GM19023 (cell line): ENCODE data around the gene BRD9.

ENCODE experiments used
- ATAC-seq: cut with Tn5 transposase; IDR thresholded peaks from one replicate; pipeline ENCODE4 v1.9.1; 2021; ENCODE audit warnings: mild to moderate bottlenecking, moderate library complexity; ENCODE audit not compliant: unreplicated experiment

BRD9 gene

GRCh38 chr5:905139-905642 lies 12.6 kb upstream of the BRD9 start:
- no peak for ATAC-seq

- no peak for ATAC-seq
These were observed 11.1 kb upstream of the BRD9 start for GRCh38 chr5:903756-904096.

DNA sequence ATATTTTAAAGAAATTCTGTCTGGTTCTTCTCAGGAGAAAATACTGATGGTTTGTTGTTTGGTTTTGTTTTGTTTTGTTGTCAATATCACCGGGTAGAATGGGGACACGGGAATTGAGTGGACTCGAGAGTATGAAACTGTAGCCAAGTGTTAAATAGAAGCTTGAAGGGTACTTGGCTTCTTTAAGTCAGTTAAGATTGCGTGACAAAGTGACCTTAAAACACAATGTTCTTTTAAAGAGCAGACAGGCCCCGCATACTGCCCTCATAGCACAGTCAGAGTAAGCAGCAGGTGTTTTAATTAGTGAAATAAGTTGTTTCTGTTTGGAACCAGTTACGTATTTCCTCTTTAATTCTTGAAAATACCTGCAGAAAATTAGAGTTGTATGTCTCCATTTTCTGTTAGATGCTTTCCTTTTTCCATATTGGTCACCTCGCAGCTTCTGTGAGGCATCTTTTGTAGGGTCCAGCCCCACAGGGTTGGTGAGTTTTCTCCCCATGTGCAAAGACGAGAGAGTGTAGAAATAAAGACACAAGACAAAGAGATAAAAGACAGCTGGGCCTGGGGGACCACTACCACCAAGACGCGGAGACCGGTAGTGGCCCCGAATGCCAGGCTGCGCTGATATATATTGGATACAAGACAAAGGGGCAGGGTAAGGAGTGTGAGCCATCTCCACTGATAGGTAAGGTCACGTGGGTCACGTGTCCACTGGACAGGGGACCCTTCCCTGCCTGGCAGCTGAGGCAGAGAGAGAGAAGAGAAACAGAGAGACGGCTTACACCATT lies 9.7 kb upstream of the BRD9 start:
- no peak for ATAC-seq

DNA sequence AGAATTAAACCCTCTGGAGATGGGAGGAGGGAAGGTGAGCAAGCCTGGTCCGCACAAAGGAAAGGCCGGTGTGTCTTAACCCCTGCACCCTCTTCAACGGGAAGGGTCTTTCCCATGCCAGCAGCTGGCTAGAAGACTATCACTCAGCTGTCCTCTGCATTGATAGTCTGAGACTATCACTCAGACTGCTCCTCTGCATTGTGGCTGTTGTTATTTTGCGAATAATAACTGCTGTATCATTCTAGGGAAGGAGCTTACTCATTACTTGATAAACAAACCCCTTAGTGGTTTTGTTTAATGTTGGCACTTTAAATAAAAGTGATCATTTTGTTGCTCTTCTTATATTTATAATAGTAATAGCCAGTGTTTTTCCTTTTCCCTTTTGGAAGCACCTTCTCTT lies 8.2 kb upstream of the BRD9 start:
- ATAC-seq = no peak

DNA sequence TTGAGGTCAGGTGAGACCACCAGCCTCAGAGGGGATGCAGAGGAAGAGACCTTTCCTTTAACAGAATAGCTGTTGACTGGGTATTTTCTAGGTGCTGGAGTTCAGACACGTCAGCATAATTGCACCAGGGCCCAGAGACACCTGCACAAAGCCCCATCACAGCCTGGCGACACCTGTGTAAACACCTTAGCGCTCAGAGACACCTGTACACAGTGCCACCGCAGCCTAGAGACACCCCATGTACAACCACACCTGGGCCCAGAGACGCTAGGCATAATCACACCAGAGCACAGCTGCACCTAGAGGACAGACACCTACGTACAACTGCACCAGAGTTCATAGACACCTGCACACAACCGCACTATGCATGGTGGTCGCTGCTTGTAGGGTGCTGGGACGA lies 1.1 kb upstream of the BRD9 start:
- ATAC-seq = no peak

- no peak for ATAC-seq
These were observed 521 bp upstream of the BRD9 start for GRCh38 chr5:893137-893506.

DNA sequence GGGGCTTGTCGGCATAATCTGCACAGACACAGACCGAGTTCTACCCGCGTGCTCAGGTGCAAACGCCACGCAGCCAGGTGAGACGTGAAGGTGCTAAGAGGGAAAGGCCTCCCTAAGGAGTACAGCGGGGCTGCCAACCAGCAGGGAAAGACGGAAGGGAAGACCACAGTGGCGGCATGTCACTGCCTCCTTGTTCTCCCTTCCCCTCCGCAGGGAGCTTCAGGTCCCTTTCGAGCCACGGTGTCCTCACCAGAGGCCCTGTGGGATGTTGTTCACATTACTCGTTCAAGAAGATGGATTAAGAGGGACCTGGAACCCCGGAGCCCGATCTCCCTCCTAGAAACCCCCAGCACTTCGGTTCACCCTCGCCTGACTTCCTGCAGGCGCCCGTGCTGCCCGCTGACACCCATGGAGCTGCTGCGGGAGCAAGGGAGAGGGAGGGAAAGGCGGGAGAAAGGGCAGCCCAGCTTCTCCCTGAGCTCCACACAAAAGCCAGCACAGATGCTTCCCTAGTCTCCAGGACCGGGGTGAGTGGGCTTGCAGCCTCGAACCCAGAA lies 686 bp downstream of the BRD9 start:
- peak; percentile 11 for ATAC-seq

- ATAC-seq = no peak
These were observed 1.3 kb downstream of the BRD9 start for GRCh38 chr5:891117-891836.

- ATAC-seq = no peak
These were observed 3.4 kb downstream of the BRD9 start for GRCh38 chr5:889075-889710.

GRCh38 chr5:888638-889035 lies 4.0 kb downstream of the BRD9 start:
- no peak for ATAC-seq

DNA sequence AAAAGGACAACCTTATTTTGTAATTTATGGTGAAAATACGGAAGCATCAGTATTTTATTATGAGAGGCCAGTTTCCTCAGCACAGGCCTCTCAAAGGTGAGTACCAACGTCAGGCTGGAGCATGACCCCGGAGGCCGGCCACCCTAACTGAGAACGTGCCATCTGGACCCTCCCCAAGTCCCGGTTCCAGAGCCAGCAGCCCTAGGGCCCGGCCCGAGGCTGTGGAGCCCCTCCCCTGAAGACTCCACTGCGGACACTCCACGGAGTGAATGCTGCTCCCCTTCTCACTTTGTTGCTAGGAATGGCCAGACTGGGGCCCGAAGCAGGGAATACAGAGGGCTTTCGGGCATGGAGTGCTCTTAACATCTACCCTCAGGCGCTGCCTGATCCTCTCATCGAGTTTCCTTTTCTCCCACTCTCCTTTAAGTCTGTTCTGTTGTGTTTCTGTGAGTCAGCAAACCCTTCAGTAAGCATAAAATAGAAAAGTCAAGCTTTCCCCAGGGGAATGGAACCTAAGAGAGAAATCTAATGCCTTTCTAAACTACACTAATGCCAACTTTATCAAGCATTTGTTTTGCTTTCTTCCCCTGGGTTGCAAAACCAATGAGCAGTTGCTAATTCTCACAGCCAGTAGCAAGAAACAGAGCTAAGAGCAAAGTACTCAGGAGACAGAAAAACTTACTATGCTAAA lies 4.5 kb downstream of the BRD9 start:
- no peak for ATAC-seq

DNA sequence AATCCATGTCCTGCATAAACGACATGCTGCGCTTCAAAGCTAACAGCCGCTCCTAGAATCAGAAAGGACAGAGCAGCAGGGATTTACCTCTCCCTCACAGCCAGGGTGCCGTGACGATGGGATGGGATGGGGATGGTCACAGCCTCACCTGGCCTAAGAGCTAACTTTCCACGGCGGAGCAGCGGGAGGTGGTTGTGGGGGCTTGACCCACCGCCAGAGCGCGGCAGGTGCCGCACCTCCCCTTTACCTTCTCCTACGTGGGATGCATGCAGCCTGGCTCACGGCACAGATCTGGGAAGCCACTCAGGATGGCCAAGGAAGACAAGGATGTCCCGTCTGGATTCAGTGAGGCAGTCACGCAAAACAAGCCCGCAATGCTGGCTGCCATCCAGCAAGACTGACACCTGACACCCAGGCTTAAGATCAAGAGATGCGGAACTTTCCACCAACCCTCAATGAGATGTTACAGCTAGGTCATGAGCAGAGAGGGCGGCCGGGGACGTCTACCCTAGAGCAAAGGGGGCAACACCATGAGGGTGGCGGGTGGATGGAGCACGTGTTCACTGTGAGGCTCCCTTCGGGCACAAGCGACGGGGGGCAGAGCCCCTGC lies 5.8 kb downstream of the BRD9 start:
- ATAC-seq = no peak

DNA sequence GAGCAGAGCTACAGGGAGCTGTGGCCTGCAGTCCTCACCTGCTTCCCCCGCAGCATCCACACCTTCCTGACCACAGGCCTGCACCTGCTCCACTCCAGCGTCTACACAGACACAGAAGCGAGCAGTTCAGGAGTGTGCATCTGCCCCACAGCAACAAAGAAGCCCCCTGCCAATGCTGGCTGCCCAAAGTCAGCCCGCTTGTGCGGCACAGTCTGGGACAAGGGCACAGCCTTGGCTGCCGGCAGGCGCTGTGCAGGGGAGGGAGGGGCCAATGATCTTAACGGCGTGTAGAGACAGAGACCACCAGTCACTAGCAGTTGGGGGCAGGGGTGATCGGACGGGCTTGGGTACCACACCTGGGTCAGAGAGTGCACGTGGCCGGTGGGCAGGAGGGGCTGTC lies 6.6 kb downstream of the BRD9 start:
- no peak for ATAC-seq

DNA sequence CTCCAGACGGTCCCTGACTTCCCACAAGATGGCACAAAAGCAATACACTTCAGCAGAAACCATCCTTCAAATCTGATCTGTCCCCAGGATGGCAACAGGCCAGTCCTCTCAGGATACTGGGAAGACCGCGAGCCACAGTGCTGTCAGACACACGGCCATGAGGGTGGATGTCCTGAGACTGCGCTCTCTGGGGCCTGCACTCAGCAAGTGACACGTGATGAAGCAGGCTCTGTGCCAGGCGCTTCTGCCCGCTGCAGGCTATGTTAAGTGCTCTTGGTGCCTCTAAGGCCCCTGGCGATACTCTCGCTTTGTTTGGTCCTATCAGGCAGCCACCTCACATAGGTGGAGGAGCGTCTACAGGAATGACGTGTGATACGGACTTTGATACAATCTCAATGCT lies 7.1 kb downstream of the BRD9 start:
- ATAC-seq = no peak

DNA sequence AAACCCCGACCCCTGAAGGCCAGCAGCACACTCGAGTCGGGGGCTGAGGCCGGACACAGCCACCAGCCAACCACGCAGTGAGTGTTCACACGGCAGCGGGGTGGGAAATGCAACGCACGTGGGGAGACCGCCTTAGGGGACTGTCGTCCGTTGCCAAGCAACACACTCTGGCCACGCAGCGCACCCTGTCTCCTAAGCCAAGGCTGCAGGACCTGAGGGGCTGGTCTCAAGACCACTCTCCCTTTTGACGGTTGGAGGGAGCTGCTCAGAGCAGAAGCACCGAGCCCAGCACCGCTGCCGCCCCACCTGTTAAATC lies 7.5 kb downstream of the BRD9 start:
- no peak for ATAC-seq

GRCh38 chr5:884345-885126 lies 8.1 kb downstream of the BRD9 start:
- ATAC-seq = no peak

DNA sequence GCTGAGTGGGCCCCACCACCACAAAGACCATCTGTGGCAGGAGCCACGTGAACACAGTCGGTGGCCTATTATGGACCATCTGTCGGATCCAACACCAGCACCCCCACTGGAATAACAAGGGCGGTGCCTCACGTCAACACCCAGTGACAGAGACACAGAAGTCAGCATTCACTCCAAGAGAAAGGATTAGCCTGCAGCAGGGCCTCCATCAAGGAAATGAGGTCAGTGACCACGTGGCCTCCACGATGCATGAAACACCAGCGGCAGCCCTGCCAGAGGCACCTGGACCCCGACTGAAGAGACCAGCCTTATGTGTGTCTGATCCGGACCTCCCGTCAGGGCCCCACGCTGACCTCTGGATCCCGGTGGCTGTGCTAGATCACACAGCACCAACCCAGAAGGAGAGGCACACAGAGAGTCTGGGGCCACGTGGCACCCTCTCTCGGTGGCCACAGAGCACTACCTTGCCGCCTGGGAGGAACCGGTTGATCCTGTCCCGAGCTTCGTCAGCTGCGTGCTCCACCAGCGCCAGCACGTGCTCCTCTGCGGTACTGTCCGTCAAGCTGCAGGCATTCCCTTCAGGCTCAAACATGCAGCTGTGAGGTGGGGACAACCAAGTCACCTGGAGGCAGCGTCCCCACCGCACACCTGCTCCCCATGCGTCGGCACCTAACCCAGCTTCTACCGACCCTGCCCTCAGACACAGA lies 9.0 kb downstream of the BRD9 start:
- ATAC-seq = no peak

DNA sequence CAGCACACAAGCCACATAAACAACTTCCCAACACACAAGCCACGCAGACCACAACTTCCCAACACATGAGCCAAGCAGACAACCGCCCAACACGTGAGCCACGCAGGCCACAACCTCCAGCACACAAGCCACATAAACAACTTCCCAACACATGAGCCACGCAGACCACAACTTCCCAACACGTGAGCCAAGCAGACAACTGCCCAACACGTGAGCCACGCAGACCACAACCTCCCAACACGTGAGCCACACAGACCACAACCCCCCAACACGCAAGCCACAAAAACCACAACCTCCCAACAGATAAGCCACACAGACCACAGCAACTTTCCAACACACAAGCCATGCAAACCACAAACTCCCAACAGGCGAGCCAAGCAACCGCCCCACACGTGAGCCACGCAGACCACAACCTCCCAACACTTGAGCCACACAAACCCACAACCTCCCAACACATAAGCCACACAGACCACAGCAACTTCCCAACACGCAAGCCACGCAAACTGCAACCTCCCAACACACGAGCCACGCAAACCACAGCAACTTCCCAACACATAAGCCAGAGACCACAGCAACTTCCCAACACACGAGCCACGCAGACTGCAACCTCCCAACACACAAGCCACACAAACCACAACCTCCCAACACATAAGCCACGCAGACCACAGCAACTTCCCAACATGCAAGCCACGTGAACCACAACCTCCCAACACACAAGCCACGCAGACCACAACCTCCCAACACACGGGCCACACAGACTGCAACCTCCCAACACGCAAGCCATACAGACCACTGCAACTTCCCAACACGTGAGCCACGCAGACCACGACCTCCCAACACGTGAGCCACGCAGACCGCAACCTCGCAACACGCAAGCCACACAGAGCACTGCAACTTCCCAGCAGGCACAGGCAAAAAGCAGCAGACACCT lies 10.1 kb downstream of the BRD9 start:
- no peak for ATAC-seq
